ENCODE results near the gene GLI3.

GLI3 gene

GRCh38 chr7:42049761-42050160, 187.2 kb downstream of the GLI3 start:
- in situ Hi-C loops (cut with MboI; ENCODE audit: low sequenced_read_pairs): no loop called here

GRCh38 chr7:42046483-42046882, 190.5 kb downstream of the GLI3 start:
- in situ Hi-C loops (cut with MboI; ENCODE audit: low sequenced_read_pairs): no loop called here

GRCh38 chr7:42045961-42046360, 191.0 kb downstream of the GLI3 start:
- in situ Hi-C loops (cut with MboI; ENCODE audit: low sequenced_read_pairs): no loop called here

- in situ Hi-C loops (cut with MboI; ENCODE audit: low sequenced_read_pairs): no loop called here
Observed at GRCh38 chr7:42039921-42040320, 197.1 kb downstream of the GLI3 start.

GRCh38 chr7:42035210-42035609, 201.8 kb downstream of the GLI3 start:
- in situ Hi-C loops (cut with MboI; ENCODE audit: low sequenced_read_pairs): no loop called here

- in situ Hi-C loops (cut with MboI; ENCODE audit: low sequenced_read_pairs): no loop called here
Observed at GRCh38 chr7:42033480-42033879, 203.5 kb downstream of the GLI3 start.

- in situ Hi-C loops (cut with MboI; ENCODE audit: low sequenced_read_pairs): no loop called here
Observed at GRCh38 chr7:42029405-42029804, 207.6 kb downstream of the GLI3 start.

GRCh38 chr7:42027521-42027920, 209.5 kb downstream of the GLI3 start:
- in situ Hi-C loops (cut with MboI; ENCODE audit: low sequenced_read_pairs): no loop called here

- in situ Hi-C loops (cut with MboI; ENCODE audit: low sequenced_read_pairs): no loop called here
Observed at GRCh38 chr7:42026622-42027197, 210.3 kb downstream of the GLI3 start.

- in situ Hi-C loops (cut with MboI; ENCODE audit: low sequenced_read_pairs): no loop called here
Observed at GRCh38 chr7:42025635-42026375, 211.2 kb downstream of the GLI3 start.

GRCh38 chr7:42024537-42024936, 212.5 kb downstream of the GLI3 start:
- in situ Hi-C loops (cut with MboI; ENCODE audit: low sequenced_read_pairs): no loop called here

GRCh38 chr7:42023262-42023661, 213.7 kb downstream of the GLI3 start:
- in situ Hi-C loops (cut with MboI; ENCODE audit: low sequenced_read_pairs): no loop called here

GRCh38 chr7:42022791-42023190, 214.2 kb downstream of the GLI3 start:
- in situ Hi-C loops (cut with MboI; ENCODE audit: low sequenced_read_pairs): no loop called here

GRCh38 chr7:42022056-42022455, 215.0 kb downstream of the GLI3 start:
- in situ Hi-C loops (cut with MboI; ENCODE audit: low sequenced_read_pairs): no loop called here

GRCh38 chr7:42021631-42022030, 215.4 kb downstream of the GLI3 start:
- in situ Hi-C loops (cut with MboI; ENCODE audit: low sequenced_read_pairs): no loop called here

- in situ Hi-C loops (cut with MboI; ENCODE audit: low sequenced_read_pairs): no loop called here
Observed at GRCh38 chr7:42020061-42020460, 216.9 kb downstream of the GLI3 start.

GRCh38 chr7:42017349-42017986, 219.5 kb downstream of the GLI3 start:
- in situ Hi-C loops (cut with MboI; ENCODE audit: low sequenced_read_pairs): no loop called here

GRCh38 chr7:42016517-42016916, 220.5 kb downstream of the GLI3 start:
- in situ Hi-C loops (cut with MboI; ENCODE audit: low sequenced_read_pairs): no loop called here

- in situ Hi-C loops (cut with MboI; ENCODE audit: low sequenced_read_pairs): no loop called here
Observed at GRCh38 chr7:42014625-42015618, 222.1 kb downstream of the GLI3 start.

- in situ Hi-C loops (cut with MboI; ENCODE audit: low sequenced_read_pairs): no loop called here
Observed at GRCh38 chr7:42012786-42013360, 224.1 kb downstream of the GLI3 start.

GRCh38 chr7:42012313-42012712, 224.7 kb downstream of the GLI3 start:
- in situ Hi-C loops (cut with MboI; ENCODE audit: low sequenced_read_pairs): no loop called here

Measured in HL-60/S4 treated with retinoic acid at 250 ng/mL for 4 days and 3 days (cell line).